LNCaP clone FGC (cell line): ENCODE measurements around the gene PPIF.

Source experiments
- DNase-seq: peaks from one replicate; pipeline ENCODE4 v3.0.0-alpha.2; 2011; ENCODE audit warnings: low read depth
- H3K4me3 ChIP-seq: 2 replicates; pipeline ENCODE4 v1.5.1; 2011; ENCODE audit warnings: mild to moderate bottlenecking, low read depth, low read length, control low read depth
- CTCF ChIP-seq: IDR thresholded peaks from 2 replicates; pipeline ENCODE4 v1.5.1; 2012; ENCODE audit warnings: mild to moderate bottlenecking; ENCODE audit not compliant: control insufficient read depth, insufficient read depth; ENCODE audit errors: extremely low read depth

The PPIF gene

GRCh38 chr10:79324032-79324695 lies 23.1 kb upstream of the PPIF start:
- no peak for TF ChIP-seq CTCF
- H3K4me3 ChIP-seq = no peak overlapping the region
- no peak for DNase-seq

- no peak overlapping the region for H3K4me3 ChIP-seq
- no peak for TF ChIP-seq CTCF
- no peak for DNase-seq
These were observed 20.7 kb upstream of the PPIF start for GRCh38 chr10:79326361-79327089.

- no peak for TF ChIP-seq CTCF
- H3K4me3 ChIP-seq = no peak overlapping the region
- no peak for DNase-seq
These were observed 20.2 kb upstream of the PPIF start for GRCh38 chr10:79327090-79327457.

GRCh38 chr10:79328147-79328701 lies 19.0 kb upstream of the PPIF start:
- no peak overlapping the region for H3K4me3 ChIP-seq
- TF ChIP-seq CTCF = no peak
- DNase-seq = no peak

GRCh38 chr10:79328737-79329504 lies 18.3 kb upstream of the PPIF start:
- TF ChIP-seq CTCF = no peak
- DNase-seq = no peak

GRCh38 chr10:79329529-79329928 lies 17.7 kb upstream of the PPIF start:
- no peak for TF ChIP-seq CTCF
- no peak overlapping the region for H3K4me3 ChIP-seq
- DNase-seq = no peak

More at GRCh38 chr10:79328737-79329504, 18.3 kb upstream of the PPIF start:
- H3K4me3 ChIP-seq = no peak overlapping the region
